ENCODE data around the gene TWNK.

Gene TWNK

DNA sequence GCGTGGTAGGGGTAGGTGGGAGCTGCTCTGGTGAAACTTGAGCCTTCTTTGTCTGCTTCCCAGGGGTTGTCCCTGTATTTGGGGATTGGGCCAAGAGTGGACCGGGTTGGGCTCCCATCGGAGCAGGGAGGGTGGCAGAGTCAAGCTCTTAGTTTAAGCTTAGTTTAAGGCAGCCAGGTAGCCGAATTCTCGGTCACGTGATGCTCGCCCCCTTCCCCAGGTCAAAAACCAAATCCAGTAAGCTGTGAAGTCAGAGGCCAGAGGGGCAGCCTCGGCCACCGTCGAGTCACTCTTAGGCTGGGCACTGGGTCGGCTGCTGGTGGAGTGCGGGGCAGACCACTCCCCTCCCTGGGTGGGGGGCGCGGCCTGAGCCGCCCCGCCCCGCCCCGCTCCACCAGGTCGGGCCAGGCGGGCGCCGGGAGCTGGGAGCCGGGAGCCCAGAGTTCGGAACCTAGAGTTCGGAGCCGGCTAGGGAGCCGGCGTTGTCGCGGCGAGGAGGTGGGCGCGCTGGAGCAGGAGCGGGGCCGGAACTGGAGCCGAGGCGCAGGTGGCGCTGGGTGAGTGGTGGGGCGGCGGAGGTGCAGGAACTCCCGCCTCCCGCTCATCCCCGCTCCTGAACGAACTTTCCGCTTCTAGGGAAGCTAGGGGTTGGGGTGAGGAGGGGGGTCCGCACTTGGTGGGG lies 9.5 kb downstream of the TWNK start:
- Mint-ChIP-seq H3K27me3 (ENCODE audit: low read depth) (no peaks in the 10 kb centered on the region), H3K4me1 (peaks cover 37% of the 10 kb centered on the region), H3K36me3 (ENCODE audit: low read depth) (peaks cover 9% of the 10 kb centered on the region), H3K4me3 (peak overlapping the region; percentile 85 to 96 (median 95)), H3K9me3 (no peaks in the 10 kb centered on the region), H3K27ac (peak overlapping the region; percentile 88 to 99 (median 98))
- TF ChIP-seq, protein P1, sequence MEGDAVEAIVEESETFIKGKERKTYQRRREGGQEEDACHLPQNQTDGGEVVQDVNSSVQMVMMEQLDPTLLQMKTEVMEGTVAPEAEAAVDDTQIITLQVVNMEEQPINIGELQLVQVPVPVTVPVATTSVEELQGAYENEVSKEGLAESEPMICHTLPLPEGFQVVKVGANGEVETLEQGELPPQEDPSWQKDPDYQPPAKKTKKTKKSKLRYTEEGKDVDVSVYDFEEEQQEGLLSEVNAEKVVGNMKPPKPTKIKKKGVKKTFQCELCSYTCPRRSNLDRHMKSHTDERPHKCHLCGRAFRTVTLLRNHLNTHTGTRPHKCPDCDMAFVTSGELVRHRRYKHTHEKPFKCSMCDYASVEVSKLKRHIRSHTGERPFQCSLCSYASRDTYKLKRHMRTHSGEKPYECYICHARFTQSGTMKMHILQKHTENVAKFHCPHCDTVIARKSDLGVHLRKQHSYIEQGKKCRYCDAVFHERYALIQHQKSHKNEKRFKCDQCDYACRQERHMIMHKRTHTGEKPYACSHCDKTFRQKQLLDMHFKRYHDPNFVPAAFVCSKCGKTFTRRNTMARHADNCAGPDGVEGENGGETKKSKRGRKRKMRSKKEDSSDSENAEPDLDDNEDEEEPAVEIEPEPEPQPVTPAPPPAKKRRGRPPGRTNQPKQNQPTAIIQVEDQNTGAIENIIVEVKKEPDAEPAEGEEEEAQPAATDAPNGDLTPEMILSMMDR (IDR thresholded peaks at IDR 0.05; ENCODE audit: unreplicated experiment in 3 of 3), result no peak

DNA sequence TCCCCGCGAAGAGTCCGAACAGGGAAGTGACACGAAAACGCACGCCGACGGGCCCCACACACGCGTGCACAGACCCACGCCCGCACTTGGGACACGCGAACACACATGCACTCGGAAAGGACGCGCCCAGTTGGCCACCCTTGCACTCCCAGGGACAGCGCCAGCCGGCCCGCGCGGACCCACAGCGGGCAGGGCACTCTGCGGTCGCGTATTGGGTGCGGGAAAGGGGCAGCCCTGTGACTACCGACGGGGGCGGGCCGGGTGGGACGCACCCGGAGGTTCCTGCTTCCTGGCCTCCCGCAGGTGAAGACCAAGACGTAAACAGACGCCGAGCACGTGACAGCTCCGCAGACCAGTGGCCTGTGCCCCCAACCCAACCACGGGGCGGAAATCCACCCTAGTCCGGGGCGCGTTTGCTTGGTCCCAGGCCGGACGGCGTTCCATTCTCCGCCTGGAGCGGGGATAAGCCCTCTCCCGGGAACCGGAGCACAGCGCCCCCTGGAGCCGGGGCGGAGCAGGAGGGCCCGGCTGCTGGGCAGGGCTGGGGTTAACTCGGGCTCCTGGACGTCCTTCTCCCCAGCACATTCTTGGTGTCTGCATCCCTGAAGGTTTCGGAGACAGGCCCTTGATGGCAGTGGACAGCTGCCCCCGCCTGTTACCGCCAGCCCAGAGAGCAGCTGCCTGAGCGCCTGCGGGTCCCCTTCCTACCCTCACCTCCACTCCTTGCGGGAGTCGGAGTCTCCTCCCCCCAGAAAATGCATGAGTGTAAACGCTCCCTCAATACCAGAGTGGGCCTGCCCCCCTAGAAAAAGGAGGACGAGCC lies 10.2 kb downstream of the TWNK start:
- TF ChIP-seq, protein P1 (IDR thresholded peaks at IDR 0.05; ENCODE audit: unreplicated experiment in 3 of 3), result peak; percentile 80 to 92 (median 90)
- Mint-ChIP-seq H3K9me3 (no peaks in the 10 kb centered on the region), H3K4me3 (peak overlapping the region; percentile 85 to 96 (median 95)), H3K36me3 (ENCODE audit: low read depth) (peaks cover 9% of the 10 kb centered on the region), H3K4me1 (peaks cover 37% of the 10 kb centered on the region), H3K27ac (peak overlapping the region; percentile 98 to 99 (median 99)), H3K27me3 (ENCODE audit: low read depth) (no peaks in the 10 kb centered on the region)

DNA sequence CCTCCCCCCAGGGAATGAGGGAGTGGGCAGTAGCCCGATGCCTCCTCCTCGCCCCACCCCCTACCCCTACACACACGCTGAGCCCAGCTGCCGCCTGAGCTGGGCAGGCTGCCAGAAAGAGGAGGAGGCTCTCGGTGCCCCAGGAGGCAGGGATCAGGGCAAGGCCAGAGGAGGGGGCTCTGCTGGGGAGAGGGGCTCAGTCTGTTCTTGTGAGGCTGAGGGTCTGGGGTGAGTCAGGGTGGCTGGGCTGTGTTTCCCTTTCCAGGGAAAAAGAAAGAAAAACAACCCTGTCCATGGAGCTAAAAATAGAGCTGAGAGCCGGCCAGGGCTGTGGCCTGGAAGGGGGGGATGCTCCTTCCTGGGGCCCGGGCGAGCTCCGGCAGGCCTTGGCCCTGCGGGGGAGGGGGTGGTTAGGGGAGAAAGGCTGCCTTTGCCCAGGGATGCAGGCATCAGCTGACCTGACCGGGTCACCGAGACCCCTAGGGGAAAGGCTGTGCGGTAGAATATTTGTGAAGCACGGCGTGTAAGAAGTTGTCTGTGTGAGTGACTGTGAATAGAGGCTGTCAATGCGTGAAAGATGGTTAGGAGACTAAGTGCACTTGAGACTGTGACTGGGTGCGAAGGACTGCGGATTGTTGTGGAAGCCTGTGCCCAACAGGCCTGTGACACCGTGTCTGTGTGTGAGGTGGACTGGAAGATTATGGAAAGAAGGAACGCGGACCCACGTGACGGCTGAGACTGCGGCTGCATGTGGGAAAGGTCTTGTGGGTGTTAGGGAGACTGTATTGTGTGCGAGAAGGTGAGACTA lies 11.0 kb downstream of the TWNK start:
- H3K36me3 Mint-ChIP-seq (ENCODE audit: low read depth), result peaks cover 9% of the 10 kb centered on the region
- H3K27me3 Mint-ChIP-seq (ENCODE audit: low read depth), result no peaks in the 10 kb centered on the region
- TF ChIP-seq, protein P1 (IDR thresholded peaks at IDR 0.05; ENCODE audit: unreplicated experiment in 3 of 3), result no peak
- H3K4me1 Mint-ChIP-seq, result peaks cover 44% of the 10 kb centered on the region
- peak overlapping the region; percentile 85 to 96 (median 95) for H3K4me3 Mint-ChIP-seq
- peak overlapping the region; percentile 98 to 99 (median 99) for H3K27ac Mint-ChIP-seq
- H3K9me3 Mint-ChIP-seq, result no peaks in the 10 kb centered on the region

DNA sequence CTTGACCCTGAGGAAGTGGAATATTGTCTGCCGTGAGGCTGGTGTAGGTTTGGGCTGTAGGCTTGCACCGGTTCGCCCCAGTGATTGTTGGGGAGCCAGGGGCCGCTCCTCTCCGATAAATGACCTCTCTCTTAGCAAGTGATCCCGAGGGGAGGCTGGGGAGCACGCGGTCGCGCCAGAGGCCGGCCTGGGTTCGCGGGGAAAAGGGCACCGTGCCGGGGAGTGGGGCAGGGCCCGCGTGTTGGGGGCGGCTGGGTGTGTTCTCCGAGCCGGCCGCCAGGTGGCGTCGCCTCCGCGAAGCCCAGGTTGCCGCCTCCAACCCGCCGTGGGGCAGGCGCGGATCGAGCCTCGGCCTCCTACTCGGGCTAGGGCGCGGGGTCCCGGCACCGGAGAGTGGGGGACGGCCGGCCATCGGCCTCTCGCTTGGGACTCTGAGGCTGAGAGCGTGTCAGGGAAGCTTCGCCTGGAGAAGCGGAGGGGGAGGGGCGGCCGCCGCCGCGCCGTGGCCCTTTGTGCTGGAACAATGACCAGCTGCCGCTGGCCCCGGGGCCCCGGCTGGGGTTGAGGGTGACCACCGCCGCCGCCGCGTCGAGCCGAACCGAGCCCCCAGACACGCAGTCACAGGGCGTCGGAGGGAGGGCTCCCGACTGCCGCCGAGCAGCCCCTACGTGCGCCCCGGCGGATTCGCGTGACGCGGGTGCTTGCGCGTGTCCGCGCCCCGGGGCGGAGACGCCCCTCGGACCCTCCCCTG lies 11.8 kb downstream of the TWNK start:
- TF ChIP-seq, protein P1 (IDR thresholded peaks at IDR 0.05; ENCODE audit: unreplicated experiment in 3 of 3), result peak; percentile 95 to 100 (median 99)
- H3K36me3 Mint-ChIP-seq (ENCODE audit: low read depth), result peaks cover 17% of the 10 kb centered on the region
- H3K4me3 Mint-ChIP-seq, result peak overlapping the region; percentile 85 to 96 (median 95)
- H3K9me3 Mint-ChIP-seq, result no peaks in the 10 kb centered on the region
- no peaks in the 10 kb centered on the region for H3K27me3 Mint-ChIP-seq (ENCODE audit: low read depth)
- peak overlapping the region; percentile 98 to 99 (median 99) for H3K27ac Mint-ChIP-seq
- peaks cover 43% of the 10 kb centered on the region for H3K4me1 Mint-ChIP-seq

DNA sequence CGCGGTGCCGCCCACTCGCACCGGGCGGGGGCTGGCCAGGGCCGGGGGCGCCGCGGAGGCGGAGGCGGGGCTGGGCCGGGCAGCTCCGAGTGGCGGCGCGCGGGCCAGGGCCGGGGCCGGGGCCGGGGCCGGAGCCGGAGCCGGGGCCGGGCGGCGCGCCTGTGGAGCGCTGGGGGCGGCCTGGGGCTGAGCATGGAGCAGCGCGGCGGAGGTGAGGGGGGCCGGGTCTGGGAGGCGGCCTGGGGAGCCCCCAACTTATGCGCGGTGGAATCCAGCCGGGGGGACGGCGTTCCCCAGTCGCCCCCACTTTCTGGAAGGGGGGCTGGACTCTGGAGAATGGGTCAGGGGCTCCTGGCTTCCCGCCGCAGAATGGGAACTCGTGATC lies 12.4 kb downstream of the TWNK start, which contains the start of gene LZTS2:
TSS of gene LZTS2 (plus strand) at position 67 of the 385 bp plus-strand sequence. CDS start 2,731 bp downstream, outside the sequence.
- peak within 1 kb of the TSS; percentile 98 to 99 (median 99) for H3K27ac Mint-ChIP-seq
- no peaks in the 10 kb centered on the region for H3K9me3 Mint-ChIP-seq
- H3K27me3 Mint-ChIP-seq (ENCODE audit: low read depth), result no peaks in the 10 kb centered on the region
- H3K4me1 Mint-ChIP-seq, result peaks cover 37% of the 10 kb centered on the region
- H3K4me3 Mint-ChIP-seq, result peak within 1 kb of the TSS; percentile 87 to 96 (median 95)
- TF ChIP-seq, protein P1 (IDR thresholded peaks at IDR 0.05; ENCODE audit: unreplicated experiment in 3 of 3), result no peak
- H3K36me3 Mint-ChIP-seq (ENCODE audit: low read depth), result peaks cover 12% of the 10 kb centered on the region
